Measurements from ENCODE around the gene ZCCHC7.

Gene ZCCHC7

GRCh38 chr9:37342493-37342892 lies 222.1 kb downstream of the ZCCHC7 start:
- no peak for DNase-seq

- DNase-seq: no peak
Measured at GRCh38 chr9:37342895-37343294, 222.5 kb downstream of the ZCCHC7 start.

- no peak for DNase-seq
Measured at GRCh38 chr9:37343724-37344123, 223.3 kb downstream of the ZCCHC7 start.

GRCh38 chr9:37345038-37345437 lies 224.7 kb downstream of the ZCCHC7 start:
- DNase-seq: no peak

- no peak for DNase-seq
Measured at GRCh38 chr9:37348917-37349316, 228.5 kb downstream of the ZCCHC7 start.

- no peak for DNase-seq
Measured at GRCh38 chr9:37350486-37351190, 230.3 kb downstream of the ZCCHC7 start.

- no peak for DNase-seq
Measured at GRCh38 chr9:37353791-37354190, 233.4 kb downstream of the ZCCHC7 start.

DNA sequence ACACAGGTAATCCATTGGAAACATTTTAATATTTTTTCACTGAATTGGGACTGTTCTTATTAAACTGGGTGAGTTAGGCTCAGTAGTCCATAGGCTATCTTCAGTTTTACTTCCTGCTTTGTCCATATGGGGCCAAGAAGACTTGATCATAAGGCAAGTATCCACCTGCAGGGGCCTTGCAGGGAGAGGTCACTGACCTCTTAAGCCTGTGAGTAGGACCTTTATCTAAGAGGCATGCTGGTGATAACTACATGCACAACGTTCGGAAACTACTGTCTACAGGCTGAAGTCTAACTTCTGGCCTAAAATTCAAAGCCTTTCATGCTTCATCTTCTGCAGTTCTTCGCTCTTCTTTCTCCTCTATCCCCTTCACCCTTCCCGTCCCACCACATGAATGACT lies 242.1 kb downstream of the ZCCHC7 start:
- DNase-seq: no peak

GRCh38 chr9:37363124-37363523 lies 242.8 kb downstream of the ZCCHC7 start:
- no peak for DNase-seq

DNA sequence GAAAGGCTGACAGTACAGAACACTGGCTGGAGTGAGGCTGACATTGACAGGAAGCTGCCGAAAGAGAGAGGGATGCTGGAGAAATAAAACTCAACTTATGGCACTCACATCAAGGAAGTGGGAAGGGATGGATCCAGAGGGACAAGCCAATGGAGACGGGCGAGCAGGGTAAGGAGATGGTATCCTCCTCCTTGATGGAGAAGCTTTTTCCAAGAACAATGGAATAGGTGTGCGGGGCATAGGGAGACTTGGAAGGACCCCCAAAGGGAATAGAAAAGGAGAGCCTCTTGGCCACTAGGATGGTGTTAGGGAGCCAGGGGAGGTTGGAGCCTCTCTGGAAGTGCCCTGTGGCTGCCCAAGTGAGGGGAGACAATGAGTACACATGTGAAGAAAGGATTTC lies 243.8 kb downstream of the ZCCHC7 start:
- DNase-seq: no peak

DNA sequence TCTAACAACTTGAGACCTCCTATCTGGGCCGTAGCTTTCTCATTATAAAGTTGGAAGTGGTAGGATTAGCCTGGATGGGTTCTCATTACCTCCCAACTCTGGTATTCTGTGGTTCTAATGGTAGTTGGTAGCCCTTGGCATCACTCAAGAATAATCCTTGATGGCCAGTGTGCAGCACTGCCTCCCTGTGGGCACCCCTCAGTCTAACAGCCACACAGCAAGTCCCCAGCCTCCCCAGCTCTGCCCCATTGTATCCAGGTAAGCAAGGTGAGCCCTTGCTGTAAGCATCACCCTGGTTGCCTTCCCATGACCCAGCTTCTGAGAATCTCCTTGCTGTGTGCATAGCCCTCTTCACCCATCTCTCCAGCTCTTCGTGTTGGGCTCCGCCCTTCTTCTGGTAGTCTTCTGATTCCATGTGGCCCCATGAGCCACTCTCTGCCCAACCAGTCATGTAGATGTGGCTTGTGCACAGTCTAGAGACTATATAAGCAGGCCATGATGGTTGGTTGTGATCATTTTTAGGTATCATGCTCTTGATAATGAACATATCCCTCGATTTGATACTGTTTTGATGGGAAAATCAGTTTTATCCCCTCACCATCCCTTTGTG lies 244.5 kb downstream of the ZCCHC7 start:
- DNase-seq: peak; percentile 7

DNA sequence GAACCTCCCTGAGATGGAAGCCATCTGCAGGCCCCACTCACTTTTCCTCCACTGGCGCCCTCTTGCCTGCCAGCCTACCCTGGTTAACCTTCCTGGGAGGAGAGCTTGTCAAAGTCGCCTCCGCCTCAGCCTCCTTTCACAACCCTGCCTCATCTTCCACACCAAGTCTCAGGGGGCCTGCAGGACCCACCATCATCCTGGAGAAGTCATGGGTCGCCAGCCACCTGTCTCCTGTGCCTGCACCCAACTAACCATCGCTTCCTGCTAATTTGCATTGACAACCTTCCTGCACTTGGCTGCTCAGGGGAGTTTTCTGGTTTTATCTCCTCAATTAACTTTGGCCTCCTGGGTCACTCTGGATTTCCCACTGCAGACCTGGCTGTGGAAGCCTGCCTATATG lies 249.3 kb downstream of the ZCCHC7 start:
- DNase-seq: no peak

DNA sequence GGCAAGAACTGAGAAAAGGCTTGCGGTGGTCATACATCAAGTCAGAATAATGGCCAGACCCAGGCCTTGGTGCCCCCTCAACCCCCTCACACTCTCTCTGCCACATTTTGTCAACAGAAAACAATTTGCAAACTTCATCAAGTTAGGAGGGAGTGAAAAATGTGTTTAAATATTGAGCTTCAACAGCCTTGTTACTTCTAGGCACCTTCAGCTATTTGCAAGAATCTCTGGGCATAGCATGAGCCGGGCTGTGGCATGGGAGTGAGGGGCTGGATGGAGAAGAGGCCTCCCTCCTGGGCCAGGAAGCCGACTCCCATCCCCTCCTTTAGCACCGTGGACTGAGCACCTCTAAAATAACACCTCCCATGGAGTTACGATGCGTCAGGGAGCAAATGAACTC lies 249.9 kb downstream of the ZCCHC7 start:
- no peak for DNase-seq

- DNase-seq: no peak
Measured at GRCh38 chr9:37370968-37371563, 250.7 kb downstream of the ZCCHC7 start.

DNA sequence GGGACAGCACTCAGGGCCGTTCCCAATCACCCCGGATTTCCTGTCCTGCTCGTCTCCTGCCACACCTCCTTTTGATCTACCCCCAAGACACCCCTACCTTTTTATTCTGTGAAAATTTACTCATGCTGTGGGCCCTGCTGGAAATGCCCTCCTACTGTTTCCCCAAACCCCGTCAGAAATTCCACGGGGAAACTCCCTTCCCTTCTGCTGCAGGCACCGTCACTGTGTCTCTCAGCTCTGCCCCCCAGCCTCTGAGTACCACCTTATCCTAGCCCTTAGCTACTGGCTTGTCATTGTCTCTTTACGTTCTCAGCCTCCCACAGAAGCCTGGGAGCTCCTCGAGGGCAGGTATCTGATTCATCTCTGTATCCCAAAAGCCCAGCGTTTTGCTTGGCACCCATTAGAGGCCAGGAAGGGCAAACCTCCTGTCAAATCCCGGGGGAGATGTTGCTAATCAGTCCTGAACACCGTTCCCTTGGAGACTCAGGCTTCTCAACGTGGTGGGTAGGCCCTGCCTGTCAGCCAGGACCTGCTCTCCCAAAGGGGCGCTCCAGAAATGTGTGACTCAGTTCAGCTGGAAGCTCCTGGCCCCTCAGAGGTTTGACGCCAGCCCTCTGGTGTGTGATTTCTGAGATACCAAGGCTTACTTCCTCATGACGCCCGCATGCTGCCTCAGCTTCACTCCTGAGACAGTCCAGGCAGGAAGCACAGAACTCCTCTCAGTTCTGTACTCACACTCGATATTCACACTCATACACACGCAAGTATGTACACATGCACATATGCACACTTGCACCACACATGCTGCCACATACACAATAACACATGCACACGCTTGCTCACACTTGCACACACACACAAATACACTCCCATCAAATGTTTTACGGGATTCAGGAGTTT lies 251.4 kb downstream of the ZCCHC7 start:
- peak; percentile 4 for DNase-seq

GRCh38 chr9:37372839-37373238 lies 252.5 kb downstream of the ZCCHC7 start:
- DNase-seq: no peak

DNA sequence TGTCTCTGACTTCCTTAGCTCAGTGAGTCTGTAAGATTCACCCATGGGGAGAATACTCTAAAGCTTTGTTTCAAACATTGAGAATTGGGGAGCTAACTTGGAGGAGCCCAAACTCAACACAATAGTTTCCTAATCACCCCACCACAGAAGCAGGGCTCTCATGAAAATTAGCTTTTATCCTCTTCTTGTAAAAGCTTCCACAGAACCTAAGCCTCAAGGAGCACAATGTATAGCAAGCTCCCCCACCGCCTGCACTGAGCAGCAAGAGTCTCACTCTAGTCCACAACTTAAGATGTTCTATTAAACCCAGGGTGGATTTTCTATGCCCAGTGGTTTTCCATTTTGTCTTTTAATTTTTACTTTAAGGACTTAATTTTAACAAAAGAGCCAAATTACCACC lies 253.2 kb downstream of the ZCCHC7 start:
- DNase-seq: no peak

GRCh38 chr9:37374892-37375291 lies 254.5 kb downstream of the ZCCHC7 start:
- DNase-seq: no peak

DNA sequence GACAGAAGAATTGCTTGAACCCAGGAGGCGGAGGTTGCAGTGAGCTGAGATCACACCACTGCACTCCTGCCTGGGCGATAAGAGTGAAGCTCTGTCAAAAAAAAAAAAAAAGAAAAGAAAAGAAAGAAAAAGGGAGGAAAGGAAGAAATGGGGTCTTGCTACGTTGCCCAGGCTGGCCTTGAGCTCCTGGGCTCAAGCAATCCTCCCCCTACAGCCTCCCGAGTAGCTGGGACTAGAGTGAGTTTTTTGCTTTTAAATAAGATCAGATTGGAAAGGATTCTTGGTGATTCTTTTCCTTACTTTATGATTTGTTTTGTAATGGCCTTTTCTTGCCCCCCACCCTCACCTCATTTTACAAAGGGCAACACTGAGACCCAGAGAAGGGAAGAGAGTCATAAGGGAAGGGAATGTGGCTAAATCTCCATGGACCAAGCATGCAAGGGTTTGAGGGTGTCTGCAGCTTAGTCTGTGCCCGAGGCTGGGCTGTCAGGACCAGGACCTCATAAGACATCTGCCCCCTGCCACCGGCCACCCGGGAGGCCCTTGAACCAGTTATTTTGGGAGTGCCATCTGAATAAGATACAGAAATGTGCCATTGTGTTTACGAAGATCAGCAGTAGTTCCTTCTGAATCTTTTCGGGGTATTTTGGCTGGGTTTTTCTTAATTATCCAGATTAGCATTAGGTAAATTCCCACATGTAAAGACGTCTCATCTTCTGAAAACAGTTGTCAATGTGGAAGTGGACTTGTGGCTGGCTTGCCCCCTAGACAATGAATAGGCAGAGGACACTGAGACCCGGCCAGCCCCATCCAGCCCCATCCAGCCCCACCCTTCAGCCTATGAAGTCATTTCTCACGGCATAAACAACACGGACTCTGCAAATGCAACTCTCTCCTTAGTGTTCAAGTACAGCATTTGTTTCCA lies 257.6 kb downstream of the ZCCHC7 start:
- no peak for DNase-seq

- DNase-seq: no peak
Measured at GRCh38 chr9:37378613-37379004, 258.2 kb downstream of the ZCCHC7 start.

DNA sequence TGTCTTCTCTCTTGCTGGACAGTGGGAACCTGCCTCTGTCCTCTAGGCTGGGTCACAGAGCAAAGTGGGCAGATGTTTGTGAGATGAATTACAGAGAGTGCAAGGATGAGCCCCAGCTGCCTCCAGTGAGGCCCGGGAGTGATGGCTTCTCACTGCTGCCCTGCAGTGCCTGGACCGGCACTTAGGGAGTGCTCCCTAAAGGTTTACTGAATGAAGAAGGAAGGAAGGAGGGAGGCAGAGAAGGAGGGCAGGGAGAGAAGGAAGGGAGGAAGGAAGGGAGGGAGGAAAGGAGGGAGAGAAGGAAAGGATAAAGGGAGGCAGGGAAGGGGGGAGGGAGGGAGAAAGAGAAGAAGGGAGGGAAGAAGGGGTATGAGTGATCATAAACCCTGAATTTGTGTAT lies 259.5 kb downstream of the ZCCHC7 start:
- DNase-seq: no peak

- no peak for DNase-seq
Measured at GRCh38 chr9:37380570-37380969, 260.2 kb downstream of the ZCCHC7 start.

Measured in NCI-H82 (cell line).